Mucosa of stomach (tissue), 1 donor: Measurements from ENCODE around the gene FHOD1.

Experiments
- H3K27me3 ChIP-seq: one replicate; pipeline ENCODE4 v1.7.0; 2013; ENCODE audit warnings: mild to moderate bottlenecking, low read length; ENCODE audit not compliant: control insufficient read depth, insufficient read depth
- H3K36me3 ChIP-seq: one replicate; pipeline ENCODE4 v1.7.0; 2013; ENCODE audit warnings: low read length; ENCODE audit not compliant: control insufficient read depth, insufficient read depth
- H3K4me1 ChIP-seq: one replicate; pipeline ENCODE4 v1.7.0; 2013; ENCODE audit warnings: mild to moderate bottlenecking, low read length; ENCODE audit not compliant: control insufficient read depth, insufficient read depth
- H3K4me3 ChIP-seq: one replicate; pipeline ENCODE4 v1.7.0; 2013; ENCODE audit warnings: low read length
- H3K9ac ChIP-seq: one replicate; pipeline ENCODE4 v1.7.0; 2013; ENCODE audit warnings: mild to moderate bottlenecking, low read length, moderate library complexity
- H3K9me3 ChIP-seq: one replicate; pipeline ENCODE4 v1.7.0; 2013; ENCODE audit warnings: mild to moderate bottlenecking, low read length, moderate library complexity; ENCODE audit not compliant: control insufficient read depth
- donor health status: Pancreatic carcinoma.

Gene FHOD1

DNA sequence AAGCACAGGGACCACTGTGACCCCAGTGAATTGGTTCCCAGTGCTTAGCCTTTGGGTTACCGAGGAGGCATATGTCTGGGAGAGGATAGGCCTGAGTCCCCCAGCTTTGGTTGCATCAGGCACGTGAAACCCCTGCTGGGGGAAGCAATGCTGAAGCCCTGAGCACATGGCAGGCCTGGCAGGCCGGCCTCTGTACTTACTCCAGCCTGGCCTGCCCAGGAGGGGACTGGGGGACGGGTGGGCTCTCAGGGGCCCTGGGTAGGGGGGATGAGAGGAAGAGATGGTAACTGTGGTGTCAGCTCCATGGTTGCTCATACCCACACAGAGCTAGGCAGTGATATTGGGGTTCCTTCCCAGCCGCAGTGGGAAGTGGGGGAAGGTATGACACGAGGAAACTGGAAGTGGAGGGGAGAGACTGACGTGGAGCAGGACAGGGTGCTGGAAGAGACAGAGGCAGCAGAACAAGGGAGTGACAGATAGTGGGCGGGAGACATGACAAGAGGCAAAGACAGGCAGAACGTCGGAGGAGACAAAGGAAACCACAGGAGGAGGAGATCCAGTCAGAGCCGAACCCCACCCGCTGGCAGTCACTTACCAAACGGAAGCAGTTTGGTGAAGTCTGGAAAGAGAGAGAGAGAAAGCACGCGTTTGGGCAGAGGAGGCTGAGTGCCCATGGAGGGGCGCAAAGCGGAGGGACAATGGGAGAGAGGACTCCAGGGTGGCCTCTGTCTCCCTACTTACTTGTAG lies 11.3 kb downstream of the FHOD1 start:
- Histone ChIP-seq H3K4me1 (peaks cover 6% of the 10 kb centered on the region), H3K9me3 (no peaks in the 10 kb centered on the region), H3K36me3 (peaks cover 23% of the 10 kb centered on the region), H3K27me3 (no peaks in the 10 kb centered on the region), H3K4me3 (no peak overlapping the region), H3K9ac (no peak overlapping the region)

DNA sequence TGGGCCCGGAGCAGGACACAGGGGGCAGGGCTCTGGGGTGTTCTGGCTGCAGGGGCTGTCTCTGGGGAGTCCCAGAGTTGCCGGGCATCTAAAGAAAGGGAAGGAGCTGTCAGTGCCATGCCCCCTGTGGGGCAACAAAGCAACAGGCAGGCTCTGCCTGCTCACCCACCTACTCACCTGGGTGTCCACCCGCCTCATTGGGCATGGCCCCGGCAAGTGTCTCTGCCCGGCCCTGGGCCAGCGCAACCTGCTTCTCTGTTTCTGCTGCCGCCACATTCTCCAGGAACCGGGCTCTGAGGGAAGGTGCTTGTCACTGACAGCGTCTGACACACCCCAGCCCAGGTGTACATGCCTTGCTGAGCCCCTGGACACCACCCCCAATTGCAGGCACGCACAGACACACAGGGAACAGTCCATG lies 13.1 kb downstream of the FHOD1 start:
- Histone ChIP-seq H3K9ac (no peak overlapping the region), H3K9me3 (no peaks in the 10 kb centered on the region), H3K4me1 (no peaks in the 10 kb centered on the region), H3K4me3 (no peak overlapping the region), H3K27me3 (no peaks in the 10 kb centered on the region), H3K36me3 (peaks cover 23% of the 10 kb centered on the region)

DNA sequence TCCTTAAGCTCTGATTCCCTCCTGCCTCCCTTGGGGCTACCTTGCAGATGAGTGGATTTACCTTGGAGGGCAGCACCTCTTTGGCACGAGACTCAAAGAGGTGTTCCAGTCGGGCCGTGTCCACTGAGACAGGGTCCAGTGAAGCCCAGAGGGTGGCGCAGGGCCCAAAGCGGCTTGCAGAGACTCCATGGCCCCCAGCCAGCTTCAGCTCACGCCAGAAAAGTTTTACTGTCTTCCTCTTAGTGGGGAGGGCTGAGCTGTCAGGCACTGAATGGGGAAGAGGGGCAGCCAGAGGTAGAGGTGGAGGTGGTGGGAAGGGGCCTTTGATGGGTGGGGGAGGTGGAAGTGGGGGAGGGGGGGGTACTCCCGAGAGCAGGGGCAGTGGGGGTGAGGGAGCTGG lies 13.7 kb downstream of the FHOD1 start:
- Histone ChIP-seq H3K36me3 (peaks cover 23% of the 10 kb centered on the region), H3K4me3 (no peak overlapping the region), H3K27me3 (no peaks in the 10 kb centered on the region), H3K4me1 (no peaks in the 10 kb centered on the region), H3K9ac (no peak overlapping the region), H3K9me3 (no peaks in the 10 kb centered on the region)

DNA sequence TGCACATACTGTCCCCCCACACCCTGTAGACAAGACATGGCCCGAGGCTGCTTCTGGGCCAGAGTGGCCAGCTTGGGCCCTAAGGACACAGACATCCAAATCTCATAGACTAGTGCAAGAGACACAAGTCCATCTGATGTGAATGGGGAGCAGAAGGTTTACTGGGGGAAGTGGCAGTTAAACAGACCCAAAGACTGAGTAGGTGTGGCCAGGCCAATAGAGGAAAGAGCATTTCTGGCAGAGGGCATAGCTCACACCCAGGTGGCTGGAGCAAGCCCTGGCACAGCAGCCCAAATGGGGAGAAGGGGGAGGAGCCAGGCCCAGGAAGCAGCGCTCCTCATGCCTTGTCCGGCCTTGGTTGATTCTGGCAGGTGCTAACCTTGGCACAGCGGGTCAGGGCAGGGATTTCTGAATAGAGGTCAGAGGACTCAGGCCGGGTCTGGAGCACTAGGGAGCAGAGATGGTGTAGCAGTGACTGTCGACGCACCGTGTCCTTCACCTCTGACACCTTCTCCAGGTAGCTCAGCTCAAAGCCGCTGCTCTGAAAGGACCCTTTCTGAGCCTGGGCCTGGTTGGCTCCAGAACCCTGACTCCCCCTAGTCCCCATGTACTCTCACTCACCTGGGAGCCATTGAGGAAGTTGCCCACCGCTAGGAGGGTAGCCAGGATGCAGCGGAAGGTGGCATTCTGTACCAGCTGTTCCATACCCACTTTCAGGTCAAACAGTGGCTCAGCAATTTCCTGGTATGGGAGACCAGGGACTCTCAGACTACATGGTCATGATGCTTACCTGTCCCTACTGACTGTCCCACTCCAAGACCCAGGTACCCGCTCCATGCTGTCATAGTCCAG lies 16.2 kb downstream of the FHOD1 start:
- peaks cover 15% of the 10 kb centered on the region for H3K36me3 ChIP-seq
- peaks cover 12% of the 10 kb centered on the region for H3K4me1 ChIP-seq
- H3K9ac ChIP-seq, result no peak overlapping the region

DNA sequence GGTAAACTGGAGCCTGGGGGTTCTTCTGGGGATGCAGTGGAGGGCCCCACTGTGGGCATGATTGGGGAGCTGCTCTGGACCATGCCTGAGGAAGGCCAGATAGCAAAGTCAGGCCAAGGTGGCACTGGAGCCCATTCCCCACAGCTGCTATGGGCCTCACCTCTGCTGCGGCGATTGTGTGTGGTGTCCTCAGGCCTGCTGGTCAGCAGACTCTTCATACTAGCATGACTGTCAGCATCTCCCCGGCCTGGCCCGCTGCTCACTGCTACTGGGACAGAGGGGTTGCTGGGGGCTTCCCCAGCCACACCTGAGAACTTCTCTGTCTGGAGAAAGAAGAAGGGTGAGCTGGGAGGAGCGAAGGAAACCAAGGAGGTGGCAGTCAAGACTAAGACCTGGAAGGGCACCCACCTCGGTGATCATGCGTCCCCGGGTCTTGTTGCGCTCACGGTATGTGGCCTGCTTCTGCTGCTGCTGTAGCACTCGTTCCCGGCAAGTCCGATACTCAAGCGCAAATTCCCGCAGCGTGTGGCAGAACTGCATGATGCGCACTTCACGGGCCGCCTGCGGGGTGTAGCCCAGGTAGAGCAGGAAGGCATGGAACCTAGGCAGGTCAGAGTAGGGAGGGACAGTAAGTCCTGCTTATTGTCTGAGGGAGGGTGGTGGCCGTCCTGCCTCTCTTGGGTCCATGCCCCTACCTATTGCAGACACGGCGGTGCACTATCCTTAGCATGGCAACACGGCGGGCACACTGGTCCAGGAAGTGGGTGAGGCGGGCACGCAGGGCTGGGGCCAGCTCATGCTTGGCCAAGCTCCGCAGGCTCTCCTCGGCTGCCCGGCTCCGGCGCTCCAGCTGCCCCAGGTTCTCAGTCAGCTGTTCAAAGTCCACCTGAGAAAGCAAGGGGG lies 17.1 kb downstream of the FHOD1 start:
- H3K36me3 ChIP-seq, result peaks cover 9% of the 10 kb centered on the region

More for the DNA sequence above, 16.2 kb downstream of the FHOD1 start:
- Histone ChIP-seq H3K27me3 (no peaks in the 10 kb centered on the region), H3K9me3 (no peaks in the 10 kb centered on the region), H3K4me3 (no peak overlapping the region)

DNA sequence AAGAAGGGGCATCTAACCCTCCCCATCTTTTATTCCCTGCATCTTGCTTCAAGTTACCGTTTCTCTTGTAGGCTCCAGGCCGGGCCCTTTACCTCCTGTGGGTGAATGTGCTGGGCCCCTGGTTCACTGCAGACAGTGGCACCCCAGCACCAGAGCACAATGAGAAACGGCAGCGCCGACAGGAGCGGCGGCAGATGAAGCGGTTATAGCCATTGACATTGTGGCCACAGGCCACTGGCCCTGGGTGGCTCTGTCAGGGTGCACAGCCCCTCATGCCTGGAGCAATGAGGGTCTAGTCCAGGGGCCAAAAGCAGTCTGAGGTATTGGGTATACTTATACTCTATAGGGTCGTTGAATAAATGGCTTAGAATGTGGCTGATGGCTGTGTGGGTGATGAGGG lies 18.4 kb downstream of the FHOD1 start:
- H3K9ac ChIP-seq, result no peak overlapping the region
- H3K9me3 ChIP-seq, result no peaks in the 10 kb centered on the region
- H3K4me1 ChIP-seq, result peaks cover 20% of the 10 kb centered on the region
- H3K36me3 ChIP-seq, result peaks cover 9% of the 10 kb centered on the region
- no peaks in the 10 kb centered on the region for H3K27me3 ChIP-seq
- no peak overlapping the region for H3K4me3 ChIP-seq

More for the DNA sequence above, 17.1 kb downstream of the FHOD1 start:
- Histone ChIP-seq H3K4me3 (no peak overlapping the region), H3K9ac (no peak overlapping the region), H3K4me1 (peaks cover 12% of the 10 kb centered on the region), H3K9me3 (no peaks in the 10 kb centered on the region), H3K27me3 (no peaks in the 10 kb centered on the region)

DNA sequence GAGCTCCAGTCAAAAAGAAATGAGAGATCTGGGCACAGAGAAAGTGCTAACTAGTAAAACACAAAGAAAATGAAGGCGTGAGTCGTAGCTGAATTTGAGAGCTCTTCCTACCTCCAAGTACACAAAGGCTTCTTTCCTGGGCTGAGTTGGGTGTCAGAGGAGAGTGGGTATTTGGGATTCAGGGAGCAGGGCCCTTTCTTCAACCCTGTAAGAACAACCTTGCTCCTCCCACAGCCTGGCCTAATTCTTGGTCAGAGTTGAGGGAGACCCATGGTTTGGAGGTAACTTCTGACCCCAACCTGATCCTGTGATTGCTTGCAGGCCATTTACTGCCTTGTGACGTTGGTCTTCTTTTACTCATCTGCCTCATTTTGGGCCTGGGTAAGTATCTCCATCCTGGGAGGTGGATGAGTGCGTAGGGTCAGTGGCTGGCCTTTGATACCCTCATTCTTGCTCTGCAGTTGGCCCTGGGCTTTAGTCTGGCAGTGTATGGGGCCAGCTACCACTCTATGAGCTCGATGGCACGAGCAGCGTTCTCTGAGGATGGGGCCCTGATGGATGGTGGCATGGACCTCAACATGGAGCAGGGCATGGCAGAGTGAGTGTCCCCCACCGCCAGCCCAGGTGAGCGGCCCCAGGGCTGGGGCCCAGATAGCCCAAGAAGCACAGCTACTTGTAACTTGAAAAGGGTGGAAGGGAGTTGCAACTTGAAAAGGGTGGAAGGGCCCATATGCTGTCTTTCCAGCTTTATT lies 19.1 kb downstream of the FHOD1 start:
- Histone ChIP-seq H3K9me3 (no peaks in the 10 kb centered on the region), H3K27me3 (no peaks in the 10 kb centered on the region), H3K36me3 (peaks cover 9% of the 10 kb centered on the region), H3K4me3 (peak overlapping the region; percentile 93), H3K4me1 (peaks cover 24% of the 10 kb centered on the region), H3K9ac (peak overlapping the region; percentile 82)

DNA sequence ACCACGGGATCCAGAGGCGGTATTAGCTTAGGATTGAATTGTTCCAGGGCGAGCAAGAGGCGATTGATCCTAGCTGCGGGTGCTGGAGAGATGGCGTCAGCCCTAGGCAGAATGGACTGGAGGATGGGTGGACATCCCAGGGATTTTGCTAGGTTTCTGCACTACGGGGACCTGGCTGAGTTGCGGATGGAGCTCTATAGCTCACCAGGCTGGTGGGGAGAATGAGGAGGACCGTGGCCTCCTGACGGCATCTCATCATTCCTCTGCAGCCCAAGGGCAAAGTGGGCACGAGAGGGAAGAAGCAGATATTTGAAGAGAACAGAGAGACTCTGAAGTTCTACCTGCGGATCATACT lies 19.7 kb downstream of the FHOD1 start:
- Histone ChIP-seq H3K4me3 (peak overlapping the region; percentile 93), H3K9me3 (no peaks in the 10 kb centered on the region), H3K36me3 (peaks cover 9% of the 10 kb centered on the region), H3K4me1 (peaks cover 24% of the 10 kb centered on the region), H3K27me3 (no peaks in the 10 kb centered on the region), H3K9ac (peak overlapping the region; percentile 82)

DNA sequence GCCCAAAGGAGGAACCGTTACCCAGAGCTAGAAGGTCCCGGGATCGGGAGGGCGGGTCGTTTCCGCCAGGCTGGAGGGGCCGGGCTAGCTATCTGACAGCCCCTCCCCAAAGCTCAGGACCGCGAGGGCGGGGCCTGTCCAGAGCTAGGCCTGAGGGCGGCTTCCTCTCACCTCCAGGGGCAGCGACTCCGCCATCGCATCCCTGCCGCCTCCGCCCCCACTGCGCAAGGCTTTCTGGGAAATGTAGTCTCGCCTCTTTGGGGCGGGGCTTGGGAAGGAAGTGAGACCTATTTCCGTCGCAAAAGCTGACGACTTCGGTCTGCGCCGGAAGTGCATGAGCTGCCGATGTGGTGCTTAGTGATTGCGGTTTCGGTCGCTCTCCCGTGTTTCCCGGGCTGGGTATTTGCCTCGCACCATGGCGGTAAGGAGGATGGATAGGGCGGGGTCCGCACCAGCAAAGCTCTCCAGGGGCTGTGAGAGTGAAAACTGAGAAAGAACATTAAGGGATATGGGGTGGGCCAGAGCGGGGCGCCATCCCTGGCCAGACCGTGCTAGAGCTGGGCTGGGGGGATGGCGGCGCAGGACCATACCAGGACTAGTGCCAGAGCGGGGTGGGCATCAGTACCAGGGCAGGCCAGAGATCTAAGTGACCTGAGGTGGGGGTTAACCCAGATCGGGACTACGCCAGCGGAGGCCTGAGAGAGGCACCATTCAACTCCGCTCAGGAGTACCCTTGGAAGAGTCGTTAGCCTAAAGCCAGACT lies 20.3 kb downstream of the FHOD1 start, which contains the start of gene TMEM208:
Gene TMEM208 (plus strand): TSS at position 327 of the 763 bp plus-strand sequence. CDS start 89 bp downstream, at position 416.
- Histone ChIP-seq H3K9me3 (no peaks in the 10 kb centered on the region), H3K27me3 (no peaks in the 10 kb centered on the region), H3K36me3 (peaks cover 9% of the 10 kb centered on the region), H3K9ac (peak within 1 kb of the TSS; percentile 82), H3K4me3 (peak within 1 kb of the TSS; percentile 93), H3K4me1 (peaks cover 24% of the 10 kb centered on the region)

DNA sequence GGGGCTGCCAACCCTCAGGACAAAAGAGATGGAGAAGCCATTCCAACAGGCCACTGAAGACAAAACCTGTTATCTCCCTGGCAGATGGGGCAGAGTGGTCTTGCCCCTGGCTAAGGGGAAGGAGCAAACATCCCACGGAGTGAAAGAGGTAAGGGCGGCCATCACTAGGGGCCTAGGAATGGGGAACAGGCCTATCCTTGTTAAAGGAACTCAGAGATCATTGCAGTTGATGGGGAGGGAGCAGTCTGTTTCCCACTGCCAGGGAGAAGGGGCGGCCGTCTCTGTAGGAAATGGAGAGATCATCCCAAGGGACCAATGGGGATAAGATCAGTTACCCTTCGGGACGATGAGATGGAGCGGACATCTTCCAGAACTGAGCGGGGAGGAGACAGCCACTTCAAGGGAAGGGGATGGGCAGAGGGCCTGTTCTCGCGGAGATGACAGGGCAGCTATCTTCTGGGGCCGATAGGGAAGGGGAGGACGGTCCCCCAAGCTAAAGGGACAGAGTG lies 20.9 kb downstream of the FHOD1 start:
- Histone ChIP-seq H3K27me3 (no peaks in the 10 kb centered on the region), H3K36me3 (peaks cover 3% of the 10 kb centered on the region), H3K9ac (peak overlapping the region; percentile 82), H3K4me3 (peak overlapping the region; percentile 93), H3K9me3 (no peaks in the 10 kb centered on the region), H3K4me1 (peaks cover 24% of the 10 kb centered on the region)
